PC-3 (cell line): ENCODE results near the gene TPST2. TPM values are rescaled to one million over a fixed set of nuclear protein-coding genes. Genes with fewer than 3 reads are reported as not detected.

Experiments
- ATAC-seq: fragments of 200-7000 bp; cut with Tn5 transposase; 2 replicates; pipeline ENCODE4 v1.9.1; 2020; ENCODE audit warnings: mild to moderate bottlenecking, moderate library complexity
- Bru-seq: library from RNA; stranded (reverse); fragments of 400-500 nt; gene quantifications from one replicate; lab custom pipeline; 2021; lab: Mats Ljungman, UMichigan
- BruChase-seq, 2 experiments: library from RNA; stranded (reverse); fragments of 400-500 nt; gene quantifications; one replicate each; lab custom pipeline; 2021; lab: Mats Ljungman, UMichigan
- BruUV-seq: library from RNA; stranded (reverse); fragments of 400-500 nt; replicated peaks from 2 replicates; lab custom pipeline; 2021; lab: Mats Ljungman, UMichigan
- CTCF ChIA-PET: fragments of 300-600 bp; sonication (Branson Sonifier 250); formaldehyde crosslinking; loops from one replicate; lab custom pipeline; 2022; ENCODE audit warnings: antibody characterized with exemption; lab: Charles Lee
- POLR2A ChIA-PET: fragments of 300-600 bp; sonication (Branson Sonifier 250); formaldehyde crosslinking; loops from one replicate; lab custom pipeline; 2022; ENCODE audit warnings: antibody characterized with exemption; ENCODE audit not compliant: unreplicated experiment; lab: Charles Lee
- DNase-seq: peaks from one replicate; pipeline ENCODE4 v3.0.0-alpha.2; 2015
- H2AFZ ChIP-seq: fragments of 300-600 bp; sonication (generic); 2 replicates; pipeline ENCODE4 v1.6.0; 2016; ENCODE audit warnings: antibody characterized with exemption, low read length
- H3F3A ChIP-seq: fragments of 300-600 bp; sonication (generic); one replicate; pipeline ENCODE4 v1.6.0; 2017; ENCODE audit warnings: antibody characterized with exemption, low read length, control low read depth, mild to moderate bottlenecking; ENCODE audit not compliant: unreplicated experiment
- H3K27ac ChIP-seq: fragments of 300-600 bp; sonication (generic); 2 replicates; pipeline ENCODE4 v1.5.1; 2016; ENCODE audit warnings: mild to moderate bottlenecking, low read length
- H3K27me3 ChIP-seq: fragments of 300-600 bp; sonication (generic); 2 replicates; pipeline ENCODE4 v1.6.1; 2016; ENCODE audit warnings: low read length, mixed read lengths
- H3K36me3 ChIP-seq: fragments of 300-600 bp; sonication (generic); 2 replicates; pipeline ENCODE4 v1.6.1; 2016; ENCODE audit warnings: low read depth, mixed run types, low read length, mixed read lengths
- H3K4me1 ChIP-seq: fragments of 300-600 bp; sonication (generic); 2 replicates; pipeline ENCODE4 v1.5.1; 2016; ENCODE audit warnings: low read length; ENCODE audit not compliant: insufficient read depth
- H3K4me2 ChIP-seq: fragments of 300-600 bp; sonication (generic); 2 replicates; pipeline ENCODE4 v1.6.0; 2016; ENCODE audit warnings: low read length
- H3K4me3 ChIP-seq: fragments of 300-600 bp; sonication (generic); 2 replicates; pipeline ENCODE4 v1.5.1; 2016; ENCODE audit warnings: mild to moderate bottlenecking, low read length, mixed read lengths
- H3K79me2 ChIP-seq: fragments of 300-600 bp; sonication (generic); 2 replicates; pipeline ENCODE4 v1.6.1; 2017; ENCODE audit warnings: low read length, mixed read lengths
- H3K9ac ChIP-seq: fragments of 300-600 bp; sonication (generic); 2 replicates; pipeline ENCODE4 v1.6.0; 2016; ENCODE audit warnings: mild to moderate bottlenecking, low read length
- H3K9me2 ChIP-seq: fragments of 300-600 bp; sonication (generic); replicated peaks from 2 replicates; pipeline ENCODE4 v1.6.1; 2016; ENCODE audit warnings: mixed run types, low read length, mixed read lengths
- H3K9me3 ChIP-seq: fragments of 300-600 bp; sonication (generic); 2 replicates; pipeline ENCODE4 v1.6.1; 2016; ENCODE audit warnings: low read length, mixed read lengths
- H4K20me1 ChIP-seq: fragments of 300-600 bp; sonication (generic); 2 replicates; pipeline ENCODE4 v1.6.1; 2016; ENCODE audit warnings: low read length, mixed read lengths
- CTCF ChIP-seq: fragments of 300-600 bp; sonication (generic); conservative IDR thresholded peaks from 2 replicates; pipeline ENCODE4 v1.5.1; 2017; ENCODE audit warnings: antibody characterized with exemption, low read depth, mild to moderate bottlenecking, low read length
- EZH2 ChIP-seq: fragments of 300-600 bp; sonication (generic); IDR thresholded peaks from one replicate; pipeline ENCODE4 v1.6.1; 2017; ENCODE audit warnings: antibody characterized with exemption, mild to moderate bottlenecking, low read length; ENCODE audit not compliant: unreplicated experiment
- EZH2phosphoT487 ChIP-seq: fragments of 300-600 bp; sonication (generic); IDR thresholded peaks from 2 replicates; pipeline ENCODE4 v1.6.1; 2018; ENCODE audit warnings: mild to moderate bottlenecking, antibody characterized with exemption, low read length, borderline replicate concordance
- intact Hi-C: fragments of 100-400 bp; cut with micrococcal nuclease; formaldehyde crosslinking; loops from 2 replicates; pipeline ENCODE4 v1.9.0; 2023
- long read RNA-seq: library from polyadenylated mRNA; unstranded; transcript quantifications from one replicate; pipeline ENCODE4 v2.0.0, GENCODE V29; 2021; ENCODE audit not compliant: unreplicated experiment
- total RNA-seq: library from RNA; depleted of rRNA; stranded (reverse); fragments of >200 nt; gene quantifications from 2 replicates; pipeline ENCODE4 v1.2.3, GENCODE V29; 2014; rRNA removed

TPST2 gene
- total RNA-seq: 7.9 and 8.1 TPM in 2 replicates
- Bru-seq, nascent RNA: percentile 41 among the genes with signal in this experiment
- BruChase-seq, experiment 1, labeled RNA remaining after a 6-hour chase: percentile 41 among the genes with signal in this experiment
- BruChase-seq, experiment 2, labeled RNA remaining after a 2-hour chase: percentile 38 among the genes with signal in this experiment
- long read RNA-seq, full-length matches to known transcripts: 13 of 19 reads
- long read RNA-seq, partial matches to known transcripts: 1 of 19 reads
- long read RNA-seq, other reads (novel, unspliced or antisense): 5 of 19 reads

- H3K9me3 ChIP-seq: no peaks in the 10 kb centered on the region
- no peaks in the 10 kb centered on the region for H3K36me3 ChIP-seq
- no peaks in the 10 kb centered on the region for H3K27me3 ChIP-seq
- H3K9me2 ChIP-seq: no peaks in the 10 kb centered on the region
- no peaks in the 10 kb centered on the region for H3F3A ChIP-seq
- ATAC-seq (peak; percentile 83), DNase-seq (peak; percentile 70)
- peaks cover 10% of the 10 kb centered on the region for H3K4me1 ChIP-seq
- intact Hi-C loops: loop anchor here (10.0 kb wide), 1 partner anchor 75 kb away; the partner anchor contains the start of gene TFIP11
- H3K4me2 ChIP-seq: peak within 1 kb of the TSS; percentile 99
- H3K79me2 ChIP-seq: no peaks in the 10 kb centered on the region
- no peaks in the 10 kb centered on the region for H4K20me1 ChIP-seq
- H3K4me3 ChIP-seq: peak within 1 kb of the TSS; percentile 89
- H3K27ac ChIP-seq: no peak within 1 kb of the TSS
- ChIA-PET CTCF (no interaction called here), POLR2A (no interaction called here)
- no TSS peak for BruUV-seq
- peak within 1 kb of the TSS; percentile 64 for H3K9ac ChIP-seq
- peak within 1 kb of the TSS; percentile 100 for H2AFZ ChIP-seq
- no peak for TF ChIP-seq CTCF
- no peak for TF ChIP-seq EZH2phosphoT487
- no peak for TF ChIP-seq EZH2
These were observed at the start of gene TPST2 for GRCh38 chr22:26589845-26590736. TSS of gene TPST2 (minus strand) at chr22:26590132. CDS start at chr22:26541630, 48,502 bp downstream.

GRCh38 chr22:26636296-26636695 lies 46.4 kb upstream of the TPST2 start:
- Histone ChIP-seq H4K20me1 (no peaks in the 10 kb centered on the region), H3K36me3 (no peaks in the 10 kb centered on the region), H3K27ac (no peak overlapping the region), H2AFZ (no peak overlapping the region), H3K79me2 (no peaks in the 10 kb centered on the region), H3F3A (no peaks in the 10 kb centered on the region), H3K9ac (no peak overlapping the region), H3K9me3 (no peaks in the 10 kb centered on the region), H3K4me3 (no peak overlapping the region), H3K27me3 (peaks cover 12% of the 10 kb centered on the region; the same call in 1 of the 2 replicates), H3K9me2 (no peaks in the 10 kb centered on the region), H3K4me1 (no peaks in the 10 kb centered on the region), H3K4me2 (no peak overlapping the region)
- CTCF ChIA-PET: no interaction called here
- BruUV-seq: no TSS peak
- intact Hi-C loops: no loop called here
- no peak for TF ChIP-seq EZH2
- no peak for TF ChIP-seq CTCF
- no peak for TF ChIP-seq EZH2phosphoT487
- ATAC-seq (no peak), DNase-seq (no peak)
- POLR2A ChIA-PET: no interaction called here
